BJ (cell line): ENCODE measurements around the gene NDN. TPM values are rescaled to one million over a fixed set of nuclear protein-coding genes. Genes with fewer than 3 reads are reported as not detected.

ENCODE experiments used
- CTCF ChIA-PET: fragments of 350-600 bp; formaldehyde crosslinking; extraction: SDS; loops from one replicate; lab custom pipeline; 2021; ENCODE audit warnings: antibody characterized with exemption, inconsistent platforms; lab: Yijun Ruan, JAX
- POLR2A ChIA-PET: fragments of 300-600 bp; sonication (Branson Sonifier 250); formaldehyde crosslinking; extraction: SDS; loops from one replicate; lab custom pipeline; 2021; ENCODE audit warnings: antibody characterized with exemption; lab: Charles Lee
- DNase-seq: peaks from one replicate; pipeline ENCODE4 v3.0.0-alpha.2; 2011; ENCODE audit warnings: low read depth
- H3K27me3 ChIP-seq: 2 replicates; pipeline ENCODE4 v1.6.0; 2011; ENCODE audit warnings: low read length; ENCODE audit not compliant: control insufficient read depth, insufficient read depth
- H3K36me3 ChIP-seq: 2 replicates; pipeline ENCODE4 v1.5.1; 2011; ENCODE audit warnings: low read length; ENCODE audit not compliant: control insufficient read depth, insufficient read depth
- H3K4me3 ChIP-seq: 2 replicates; pipeline ENCODE4 v1.5.1; 2011; ENCODE audit warnings: low read depth, mild to moderate bottlenecking, control low read depth, low read length
- polyA plus RNA-seq: library from polyadenylated mRNA; depleted of rRNA; stranded (reverse); fragments of >200 nt; gene quantifications from 2 replicates; pipeline ENCODE4 v1.2.3, GENCODE V29; 2011
- TF ChIP-seq, protein P1 (sequence below): IDR thresholded peaks from 2 replicates; pipeline ENCODE4 v1.5.1; 2011; ENCODE audit warnings: low read depth, mild to moderate bottlenecking, control low read depth, inconsistent platforms, low read length, moderate library complexity; ENCODE audit not compliant: insufficient read depth

NDN gene
- polyA plus RNA-seq, 1 experiment, result 49.7 TPM

DNA sequence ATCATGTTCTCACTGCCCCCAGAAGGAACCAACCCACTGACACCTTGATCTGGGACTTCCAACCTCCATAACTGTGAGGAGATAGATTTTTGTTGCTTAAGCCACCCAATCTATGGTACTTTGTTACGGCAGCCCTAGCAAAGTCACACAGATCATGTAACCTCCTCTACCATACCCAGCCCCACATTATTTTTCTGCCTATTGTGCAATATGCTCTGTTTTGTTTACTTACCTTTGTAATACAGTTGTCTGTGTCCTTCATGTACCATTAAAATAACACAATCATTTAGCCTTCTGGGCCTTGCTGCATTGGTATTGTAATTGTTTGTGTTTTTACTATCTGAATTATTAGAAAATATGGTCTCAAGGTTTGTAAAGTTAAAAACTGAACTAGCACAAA lies 16.1 kb downstream of the NDN start:
- CTCF ChIA-PET, result no interaction called here

GRCh38 chr15:23663232-23663631 lies 23.9 kb downstream of the NDN start:
- Histone ChIP-seq H3K27me3 (no peaks in the 10 kb centered on the region), H3K4me3 (no peak overlapping the region), H3K36me3 (no peaks in the 10 kb centered on the region)
- DNase-seq, result no peak
- ChIA-PET POLR2A (no interaction called here), CTCF (no interaction called here)
- TF ChIP-seq, protein P1, sequence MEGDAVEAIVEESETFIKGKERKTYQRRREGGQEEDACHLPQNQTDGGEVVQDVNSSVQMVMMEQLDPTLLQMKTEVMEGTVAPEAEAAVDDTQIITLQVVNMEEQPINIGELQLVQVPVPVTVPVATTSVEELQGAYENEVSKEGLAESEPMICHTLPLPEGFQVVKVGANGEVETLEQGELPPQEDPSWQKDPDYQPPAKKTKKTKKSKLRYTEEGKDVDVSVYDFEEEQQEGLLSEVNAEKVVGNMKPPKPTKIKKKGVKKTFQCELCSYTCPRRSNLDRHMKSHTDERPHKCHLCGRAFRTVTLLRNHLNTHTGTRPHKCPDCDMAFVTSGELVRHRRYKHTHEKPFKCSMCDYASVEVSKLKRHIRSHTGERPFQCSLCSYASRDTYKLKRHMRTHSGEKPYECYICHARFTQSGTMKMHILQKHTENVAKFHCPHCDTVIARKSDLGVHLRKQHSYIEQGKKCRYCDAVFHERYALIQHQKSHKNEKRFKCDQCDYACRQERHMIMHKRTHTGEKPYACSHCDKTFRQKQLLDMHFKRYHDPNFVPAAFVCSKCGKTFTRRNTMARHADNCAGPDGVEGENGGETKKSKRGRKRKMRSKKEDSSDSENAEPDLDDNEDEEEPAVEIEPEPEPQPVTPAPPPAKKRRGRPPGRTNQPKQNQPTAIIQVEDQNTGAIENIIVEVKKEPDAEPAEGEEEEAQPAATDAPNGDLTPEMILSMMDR, result no peak

More for the DNA sequence above, 16.1 kb downstream of the NDN start:
- Histone ChIP-seq H3K36me3 (no peaks in the 10 kb centered on the region), H3K27me3 (no peaks in the 10 kb centered on the region), H3K4me3 (no peak overlapping the region)
- POLR2A ChIA-PET, result no interaction called here
- DNase-seq, result no peak
- TF ChIP-seq, protein P1, result no peak

GRCh38 chr15:23648920-23649515 lies 38.1 kb downstream of the NDN start:
- peaks cover 1% of the 10 kb centered on the region; the same call in 1 of the 2 replicates for H3K27me3 ChIP-seq
- TF ChIP-seq, protein P1, result peak; percentile 47
- ChIA-PET POLR2A (no interaction called here), CTCF (interaction anchor here (0.6 to 1.4 kb wide), 3 partner anchors 9 to 220 kb away, joined by 3 to 4 read pairs (median 3); no protein-coding TSS in a partner anchor)
- H3K36me3 ChIP-seq, result no peaks in the 10 kb centered on the region
- DNase-seq, result no peak
- no peak overlapping the region for H3K4me3 ChIP-seq

- ChIA-PET POLR2A (no interaction called here), CTCF (no interaction called here)
- TF ChIP-seq, protein P1, result no peak
- Histone ChIP-seq H3K27me3 (peaks cover 1% of the 10 kb centered on the region; the same call in 1 of the 2 replicates), H3K4me3 (peak within 1 kb of the TSS; percentile 33), H3K36me3 (no peaks in the 10 kb centered on the region)
- DNase-seq, result no peak
Observed at GRCh38 chr15:23647421-23648370, 39.4 kb downstream of the NDN start, which contains the start of gene MAGEL2. Gene MAGEL2, minus strand, starts transcription at chr15:23647867. Its CDS starts 125 bp downstream, at chr15:23647742.

- H3K4me3 ChIP-seq, result peak overlapping the region; percentile 33
- ChIA-PET CTCF (no interaction called here), POLR2A (no interaction called here)
- TF ChIP-seq, protein P1, result no peak
- peaks cover 1% of the 10 kb centered on the region; the same call in 1 of the 2 replicates for H3K27me3 ChIP-seq
- no peak for DNase-seq
- H3K36me3 ChIP-seq, result no peaks in the 10 kb centered on the region
Observed at GRCh38 chr15:23647001-23647295, 40.2 kb downstream of the NDN start.
